Stomach (tissue), 4 donors: ENCODE measurements around the gene SAFB.

ENCODE experiments used
- POLR2A ChIP-seq, 4 donors: fragments of 450-650 bp; IDR thresholded peaks; one replicate each; pipeline ENCODE4 v1.6.1; 2016; ENCODE audit warnings: antibody characterized with exemption in 4 of 4, control low read depth in 2 of 4, mild to moderate bottlenecking in 1 of 4, moderate library complexity in 1 of 4
- POLR2AphosphoS5 ChIP-seq, 3 donors: sonication (generic); formaldehyde crosslinking; IDR thresholded peaks; one replicate each; pipeline ENCODE4 v1.6.1; 2016; ENCODE audit warnings: antibody characterized with exemption in 3 of 3

- no peak for TF ChIP-seq POLR2AphosphoS5 (IDR thresholded peaks at IDR 0.05)
- no peak for TF ChIP-seq POLR2A (IDR thresholded peaks at IDR 0.05)
Observed at GRCh38 chr19:5628461-5628860, 5.6 kb downstream of the SAFB start.
